GM23338 (cell line): ENCODE measurements around the gene GIMAP2. TPM values are rescaled to one million over a fixed set of nuclear protein-coding genes. Genes with fewer than 3 reads are reported as not detected.

ENCODE experiments used
- ATAC-seq: fragments of 200-7000 bp; cut with Tn5 transposase; 3 replicates; pipeline ENCODE4 v1.9.1; 2020
- DNase-seq: peaks from one replicate; pipeline ENCODE4 v3.0.0-alpha.2; 2015; ENCODE audit warnings: low spot score
- H2AFZ ChIP-seq: fragments of 200-600 bp; sonication (generic); 2 replicates; pipeline ENCODE4 v1.8.0; 2016; ENCODE audit warnings: antibody characterized with exemption, mild to moderate bottlenecking, moderate library complexity
- H3F3A ChIP-seq: fragments of 200-600 bp; sonication (generic); replicated peaks from 2 replicates; pipeline ENCODE4 v1.8.0; 2017; ENCODE audit warnings: antibody characterized with exemption, mixed run types, low read depth
- H3K27ac ChIP-seq: fragments of 200-600 bp; sonication (generic); 2 replicates; pipeline ENCODE4 v1.6.1; 2016; ENCODE audit warnings: low read depth
- H3K27me3 ChIP-seq: fragments of 200-600 bp; sonication (generic); 2 replicates; pipeline ENCODE4 v1.8.0; 2016; ENCODE audit warnings: mild to moderate bottlenecking, mixed run types, moderate library complexity; ENCODE audit not compliant: insufficient read depth
- H3K36me3 ChIP-seq: fragments of 200-600 bp; sonication (generic); 2 replicates; pipeline ENCODE4 v1.8.0; 2016; ENCODE audit warnings: mild to moderate bottlenecking; ENCODE audit not compliant: insufficient read depth
- H3K4me1 ChIP-seq: fragments of 200-600 bp; sonication (generic); 2 replicates; pipeline ENCODE4 v1.8.0; 2016; ENCODE audit warnings: mild to moderate bottlenecking, moderate library complexity; ENCODE audit not compliant: insufficient read depth
- H3K4me2 ChIP-seq: fragments of 200-600 bp; sonication (generic); 2 replicates; pipeline ENCODE4 v1.7.1; 2017; ENCODE audit warnings: mixed run types
- H3K4me3 ChIP-seq: fragments of 200-600 bp; sonication (generic); 2 replicates; pipeline ENCODE4 v1.6.1; 2016; ENCODE audit warnings: mixed run types
- H3K79me2 ChIP-seq: fragments of 200-600 bp; sonication (generic); replicated peaks from 2 replicates; pipeline ENCODE4 v1.8.0; 2017; ENCODE audit warnings: mild to moderate bottlenecking; ENCODE audit not compliant: insufficient read depth
- H3K9me2 ChIP-seq: fragments of 200-600 bp; sonication (generic); 2 replicates; pipeline ENCODE4 v1.8.0; 2017; ENCODE audit not compliant: insufficient read depth
- H4K20me1 ChIP-seq: fragments of 200-600 bp; sonication (generic); replicated peaks from 2 replicates; pipeline ENCODE4 v1.8.0; 2017; ENCODE audit warnings: mild to moderate bottlenecking; ENCODE audit not compliant: insufficient read depth
- H3K27ac Mint-ChIP-seq: 2 replicates; pipeline ENCODE4 v1.8.0; 2020; ENCODE audit warnings: inconsistent platforms, mild to moderate bottlenecking, moderate library complexity, mixed read lengths
- H3K27me3 Mint-ChIP-seq: 3 replicates; pipeline ENCODE4 v1.8.0; 2022; ENCODE audit warnings: low read depth, mild to moderate bottlenecking, moderate library complexity, mixed read lengths, inconsistent platforms; ENCODE audit not compliant: insufficient read depth, poor library complexity
- H3K36me3 Mint-ChIP-seq: 3 replicates; pipeline ENCODE4 v1.8.0; 2021; ENCODE audit warnings: low read depth, mild to moderate bottlenecking, inconsistent platforms, moderate library complexity, mixed read lengths
- H3K4me1 Mint-ChIP-seq: 3 replicates; pipeline ENCODE4 v1.8.0; 2020; ENCODE audit warnings: mild to moderate bottlenecking, inconsistent platforms, mixed read lengths
- H3K4me3 Mint-ChIP-seq: 3 replicates; pipeline ENCODE4 v1.8.0; 2021; ENCODE audit warnings: moderate library complexity, mild to moderate bottlenecking, inconsistent platforms, mixed read lengths
- H3K9me3 Mint-ChIP-seq: 3 replicates; pipeline ENCODE4 v1.8.0; 2020; ENCODE audit warnings: moderate library complexity, mild to moderate bottlenecking, inconsistent platforms, mixed read lengths
- CREB1 ChIP-seq: fragments of 250-450 bp; sonication (Bioruptor Pico); IDR thresholded peaks from 2 replicates; pipeline ENCODE4 v1.5.0; 2020; ENCODE audit warnings: low read depth, mild to moderate bottlenecking, moderate library complexity
- CTCF ChIP-seq, 2 experiments: fragments of 200-600 bp in 1 of 2; sonication (generic) in 1 of 2; conservative IDR thresholded peaks; 2 replicates each; pipeline versions ENCODE4 v1.5.1 to v1.6.1; 2016 to 2017; ENCODE audit warnings: antibody characterized with exemption in 2 of 2, low read depth in 2 of 2, mild to moderate bottlenecking in 2 of 2, moderate library complexity in 1 of 2
- ETS1 ChIP-seq: IDR thresholded peaks from 2 replicates; pipeline ENCODE4 v1.6.1; 2016; ENCODE audit warnings: antibody characterized with exemption
- EZH2phosphoT487 ChIP-seq: fragments of 200-600 bp; sonication (generic); IDR thresholded peaks from one replicate; pipeline ENCODE4 v1.8.1; 2018; ENCODE audit warnings: antibody characterized with exemption; ENCODE audit not compliant: unreplicated experiment
- JUNB ChIP-seq: IDR thresholded peaks from one replicate; pipeline ENCODE4 v1.6.1; 2016; ENCODE audit warnings: antibody characterized with exemption; ENCODE audit not compliant: unreplicated experiment
- NANOG ChIP-seq: IDR thresholded peaks from 2 replicates; pipeline ENCODE4 v1.6.1; 2016; ENCODE audit warnings: antibody characterized with exemption, borderline replicate concordance
- REST ChIP-seq: IDR thresholded peaks from one replicate; pipeline ENCODE4 v1.6.1; 2018; ENCODE audit warnings: antibody characterized with exemption; ENCODE audit not compliant: unreplicated experiment
- ZNF114 ChIP-seq: fragments of 250-450 bp; sonication (Bioruptor Pico); IDR thresholded peaks from 2 replicates; pipeline ENCODE4 v1.5.0; 2020; ENCODE audit warnings: mild to moderate bottlenecking, moderate library complexity
- ZNF331 ChIP-seq: fragments of 250-450 bp; sonication (Bioruptor Pico); IDR thresholded peaks from 2 replicates; pipeline ENCODE4 v1.5.0; 2020; ENCODE audit warnings: low read depth, mild to moderate bottlenecking, moderate library complexity
- ZNF462 ChIP-seq: fragments of 250-450 bp; sonication (Bioruptor Pico); IDR thresholded peaks from 2 replicates; pipeline ENCODE4 v1.5.0; 2020; ENCODE audit warnings: mild to moderate bottlenecking, moderate library complexity
- polyA plus RNA-seq: library from polyadenylated mRNA; unstranded; fragments of >200 nt; fragmentation: Nextera tagmentation; extraction: Ambion mirVana; gene quantifications from 2 replicates; pipeline ENCODE4 v1.2.1, GENCODE V29; 2016
- total RNA-seq: library from RNA; depleted of rRNA; stranded (reverse); fragments of >200 nt; shearing (Covaris generic); gene quantifications from 2 replicates; pipeline ENCODE4 v1.2.3, GENCODE V29; 2014

The GIMAP2 gene
- total and polyA plus RNA-seq, 2 experiments from 2014 or later = not detected

GRCh38 chr7:150728609-150729008, 43.1 kb downstream of the GIMAP2 start:
- Histone ChIP-seq H3K4me2 (no peak overlapping the region), H3K9me2 (no peaks in the 10 kb centered on the region), H3K27ac (no peak overlapping the region), H3K4me1 (no peaks in the 10 kb centered on the region), H3K79me2 (no peaks in the 10 kb centered on the region), H3K27me3 (peaks cover 100% of the 10 kb centered on the region), H3K36me3 (no peaks in the 10 kb centered on the region), H4K20me1 (peaks cover 1% of the 10 kb centered on the region; the same call in 1 of the 2 replicates), H2AFZ (no peak overlapping the region), H3K4me3 (no peak overlapping the region), H3F3A (no peaks in the 10 kb centered on the region)
- TF ChIP-seq ZNF331 (no peak), ETS1 (no peak), CTCF (conservative IDR thresholded peaks at IDR 0.05; ENCODE audit: low read depth in 2 of 2) (no peak), JUNB (no peak), REST (no peak), NANOG (no peak), CREB1 (no peak)
- no peaks in the 10 kb centered on the region for H3K36me3 Mint-ChIP-seq
- H3K9me3 Mint-ChIP-seq = peaks cover 12% of the 10 kb centered on the region; the same call in 2 of the 3 replicates
- no peak for ATAC-seq
- no peaks in the 10 kb centered on the region for H3K4me1 Mint-ChIP-seq
- peaks cover 78% of the 10 kb centered on the region for H3K27me3 Mint-ChIP-seq
- DNase-seq = no peak
- no peak overlapping the region for H3K4me3 Mint-ChIP-seq
- H3K27ac Mint-ChIP-seq = no peak overlapping the region

- no peak overlapping the region for H2AFZ ChIP-seq
- Mint-ChIP-seq H3K36me3 (no peaks in the 10 kb centered on the region), H3K4me3 (no peak overlapping the region), H3K9me3 (peaks cover 20% of the 10 kb centered on the region), H3K4me1 (peaks cover 8% of the 10 kb centered on the region; the same call in 1 of the 3 replicates), H3K27me3 (peaks cover 91% of the 10 kb centered on the region), H3K27ac (no peak overlapping the region)
- no peaks in the 10 kb centered on the region for H3K36me3 ChIP-seq
- no peak overlapping the region for H3K4me2 ChIP-seq
- no peaks in the 10 kb centered on the region for H3K79me2 ChIP-seq
- no peaks in the 10 kb centered on the region for H3F3A ChIP-seq
- peaks cover 14% of the 10 kb centered on the region for H4K20me1 ChIP-seq
- H3K27me3 ChIP-seq = peaks cover 99% of the 10 kb centered on the region
- ATAC-seq (no peak), DNase-seq (no peak)
- H3K9me2 ChIP-seq = no peaks in the 10 kb centered on the region
- H3K4me1 ChIP-seq = no peaks in the 10 kb centered on the region
- H3K27ac ChIP-seq = no peak overlapping the region
- no peak overlapping the region for H3K4me3 ChIP-seq
- TF ChIP-seq ZNF114 (CRISPR knock-in tag) (no peak), EZH2phosphoT487 (no peak), NANOG (no peak), ZNF462 (CRISPR knock-in tag) (no peak)
These were observed 46.4 kb downstream of the GIMAP2 start for GRCh38 chr7:150731916-150732315.
